HG02970 (cell line): ENCODE results near the gene MEN1.

Experiments used
- ATAC-seq: cut with Tn5 transposase; IDR thresholded peaks from one replicate; pipeline ENCODE4 v1.9.1; 2021; ENCODE audit warnings: mild to moderate bottlenecking, moderate library complexity, moderate number of reproducible peaks; ENCODE audit not compliant: unreplicated experiment, low FRiP score

MEN1 gene

DNA sequence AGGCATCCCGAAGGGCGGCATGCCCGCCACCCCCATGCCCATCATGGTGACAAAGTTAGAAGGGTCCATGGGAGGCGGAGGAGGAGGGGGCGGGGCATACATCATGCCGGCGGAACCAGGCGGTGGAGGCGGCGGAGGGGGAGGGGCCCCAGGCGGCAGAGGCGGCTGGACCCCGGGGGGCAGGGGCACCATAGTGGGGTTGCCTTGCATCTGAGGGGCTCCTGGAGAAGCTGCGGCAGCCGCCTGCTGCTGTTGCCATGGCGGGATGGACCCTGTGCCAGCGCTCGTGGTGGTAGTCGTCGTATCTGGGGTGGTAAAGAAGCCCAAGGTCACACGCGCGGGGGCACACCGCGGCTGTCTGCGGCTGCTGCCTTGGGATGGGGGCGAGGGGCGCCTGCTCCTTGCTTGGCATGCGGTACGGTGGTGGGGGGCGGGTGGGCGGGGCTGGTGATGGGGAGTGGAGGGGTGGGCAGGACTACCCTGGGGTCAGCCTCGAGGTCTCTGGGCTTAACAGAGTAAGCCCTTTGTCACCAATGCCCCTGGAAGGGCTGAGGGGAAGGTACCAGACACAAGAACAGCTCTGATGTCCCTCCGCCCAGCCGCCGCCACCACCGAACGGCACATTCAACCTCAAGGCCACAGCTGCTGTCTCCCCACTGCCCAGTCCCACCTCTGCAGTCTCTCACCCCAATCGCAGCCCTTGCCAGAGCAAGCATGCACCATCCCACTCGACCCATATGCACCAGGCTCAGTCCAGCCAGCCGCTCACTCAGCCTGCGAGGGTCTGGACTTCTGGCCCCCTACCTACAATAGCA, 44.3 kb downstream of the MEN1 start:
- ATAC-seq = no peak

GRCh38 chr11:64765291-64765850, 45.0 kb downstream of the MEN1 start:
- no peak for ATAC-seq

DNA sequence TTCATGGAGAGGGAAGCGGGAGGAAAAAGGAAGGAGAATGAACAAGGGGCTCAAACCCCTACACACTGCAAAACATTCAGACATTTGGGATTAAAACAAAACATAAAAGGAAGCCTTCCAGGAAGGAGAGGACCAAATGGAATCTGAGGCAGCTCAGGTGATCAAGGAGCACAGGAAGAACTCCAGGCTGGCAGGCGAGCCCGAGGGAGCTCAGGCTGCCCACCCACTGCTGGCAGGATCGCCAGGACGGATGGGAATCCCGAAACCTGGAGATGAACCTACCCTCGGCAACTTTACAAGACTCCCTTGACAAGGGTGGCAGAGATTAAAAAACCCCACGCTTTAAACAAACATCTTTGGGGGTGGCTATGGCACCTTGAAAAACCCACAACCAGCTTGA, 45.6 kb downstream of the MEN1 start:
- ATAC-seq = no peak

DNA sequence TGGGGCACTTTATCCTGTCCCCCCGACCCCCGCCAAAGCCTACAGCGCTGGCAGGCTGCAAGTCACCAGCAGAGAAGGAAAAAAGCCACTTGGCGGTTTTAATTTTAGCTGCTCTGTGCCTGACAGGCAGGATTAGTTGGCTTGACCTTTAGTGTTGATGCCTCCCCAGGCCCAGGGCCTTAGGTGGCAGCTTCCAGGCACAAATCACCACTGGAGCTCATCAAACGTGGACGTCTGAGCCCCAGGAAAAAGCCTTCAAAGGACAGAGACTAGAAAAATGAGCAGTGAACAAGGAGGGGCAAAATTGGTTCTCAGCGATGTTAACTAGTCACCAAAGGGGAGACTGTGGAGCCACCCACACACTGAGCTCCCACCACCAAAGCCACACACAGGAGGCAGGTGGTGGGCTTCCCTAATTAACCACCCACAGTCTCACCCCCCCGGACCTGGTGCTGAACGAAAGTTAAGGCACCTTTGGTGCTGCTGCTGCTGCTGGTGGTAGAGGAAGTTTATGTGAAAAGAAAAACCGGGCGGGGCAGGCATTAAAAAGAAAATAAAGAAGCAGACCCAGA, 46.2 kb downstream of the MEN1 start:
- no peak for ATAC-seq

GRCh38 chr11:64763526-64764039, 46.8 kb downstream of the MEN1 start:
- ATAC-seq = no peak

- ATAC-seq = no peak
Observed at GRCh38 chr11:64762674-64763525, 47.5 kb downstream of the MEN1 start.

- ATAC-seq = no peak
Observed at GRCh38 chr11:64762277-64762673, 48.1 kb downstream of the MEN1 start.

DNA sequence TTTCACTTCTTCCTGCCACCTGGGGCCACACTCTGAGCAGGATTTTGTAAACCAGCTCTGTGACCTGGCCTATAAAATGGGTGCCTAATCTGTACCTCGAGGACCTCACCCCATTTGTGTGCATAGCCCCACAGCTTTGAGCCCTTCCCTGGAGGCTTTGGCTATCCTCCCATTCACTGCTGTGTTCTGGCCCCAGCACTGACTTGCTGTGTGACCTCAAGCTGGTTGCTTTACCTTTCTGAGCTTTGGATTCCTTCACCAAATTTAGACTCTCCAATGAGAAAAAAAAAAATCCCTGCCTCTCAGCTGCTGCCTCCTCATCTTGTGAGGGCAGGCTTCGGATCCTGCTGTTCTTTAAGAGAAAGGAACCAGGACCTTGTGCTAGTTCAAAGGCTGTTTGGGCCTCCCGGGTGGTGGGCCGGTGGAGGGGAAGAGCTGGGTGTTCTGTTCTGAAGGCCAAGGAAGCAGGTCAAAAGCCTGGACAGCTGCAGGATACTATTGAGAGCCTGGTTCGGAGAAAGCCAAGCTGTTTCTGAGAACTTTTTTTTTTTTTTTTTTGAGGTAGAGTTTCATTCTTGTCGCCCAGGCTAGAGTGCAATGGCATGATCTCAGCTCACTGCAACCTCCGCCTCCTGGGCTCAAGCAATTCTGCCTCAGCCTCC, 49.5 kb downstream of the MEN1 start:
- ATAC-seq = no peak

DNA sequence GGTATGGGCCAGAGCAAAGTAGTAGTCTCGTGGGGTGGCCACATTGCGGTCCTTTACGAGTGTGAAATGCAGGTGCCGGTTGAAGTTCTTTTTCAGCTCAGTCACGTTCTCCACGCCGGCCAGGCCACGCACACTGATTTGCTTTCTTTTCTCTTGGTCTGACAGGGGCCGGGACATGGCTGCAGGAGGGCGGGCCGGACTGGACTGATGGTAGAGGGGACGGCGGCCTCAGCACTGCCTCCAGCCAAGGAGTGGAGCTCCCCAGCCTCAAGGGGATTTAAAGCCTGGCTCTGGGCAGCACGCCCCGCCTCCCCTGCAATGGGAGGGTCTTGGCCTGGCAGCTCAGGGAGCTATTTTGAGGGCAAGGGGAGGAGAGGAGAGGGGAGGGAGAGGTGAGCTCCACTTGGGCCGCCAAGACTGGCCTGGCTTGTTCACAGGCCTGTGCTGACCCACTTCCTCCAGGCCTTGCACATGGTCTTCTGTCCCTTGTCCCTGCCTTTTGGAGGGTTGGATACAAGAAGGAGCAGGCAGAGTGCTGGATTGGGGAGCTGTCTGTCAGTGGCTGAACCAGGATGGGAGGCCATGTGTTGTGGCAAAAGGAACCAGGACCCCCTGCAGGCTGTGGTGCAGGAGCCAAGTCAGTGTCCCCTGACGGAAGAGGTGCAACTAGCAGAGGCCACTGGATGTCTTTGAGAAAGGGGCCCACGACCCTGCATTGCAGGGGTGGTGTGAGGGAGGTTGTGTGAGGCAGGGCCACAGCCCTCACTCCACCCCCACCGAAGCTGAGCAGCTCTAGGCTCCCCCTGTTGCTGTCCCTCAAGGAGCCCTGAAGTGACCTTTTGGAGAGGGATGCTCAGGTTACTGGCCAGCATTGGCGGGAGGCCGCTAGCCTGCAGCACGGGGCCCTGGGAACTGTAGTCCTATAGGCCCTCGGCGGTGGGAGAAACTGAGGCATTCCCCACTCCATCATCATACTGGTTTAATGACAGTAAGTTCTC, 50.3 kb downstream of the MEN1 start, which contains the start of gene PYGM:
PYGM (minus strand) TSS at position 253 of the 998 bp plus-strand sequence; CDS start at position 177, 76 bp downstream.
- no peak for ATAC-seq

DNA sequence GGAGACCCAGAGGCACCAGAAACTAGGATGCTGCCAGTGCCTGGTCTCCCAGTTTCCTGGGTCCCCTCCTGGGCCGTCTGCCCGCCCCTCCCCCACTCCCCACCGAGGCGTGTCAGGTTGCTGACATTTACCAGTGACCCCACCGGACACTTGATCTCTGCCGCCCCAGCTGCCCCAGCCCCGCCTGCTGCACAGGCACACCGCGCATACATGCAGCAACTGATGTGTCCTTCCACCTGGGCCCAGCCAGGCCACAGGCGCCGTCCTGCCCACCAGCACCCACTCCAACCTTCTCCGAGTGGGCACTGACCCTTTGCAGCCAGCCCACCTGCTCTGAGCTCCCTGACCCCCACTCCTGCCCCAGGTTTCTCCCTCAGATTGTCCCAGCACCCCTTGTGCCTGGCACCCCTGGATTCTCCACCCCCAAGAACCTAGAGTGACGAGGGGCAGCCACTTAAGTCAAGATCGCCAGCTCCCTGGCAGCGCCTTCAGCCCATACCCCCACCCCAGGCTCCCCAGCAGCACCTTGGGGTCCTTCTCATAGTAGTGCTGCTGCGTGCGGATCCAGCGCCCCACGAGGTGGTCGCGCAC, 51.1 kb downstream of the MEN1 start:
- ATAC-seq = no peak

- ATAC-seq = no peak
Observed at GRCh38 chr11:64758330-64759079, 51.8 kb downstream of the MEN1 start.

- ATAC-seq = no peak
Observed at GRCh38 chr11:64757549-64758329, 52.6 kb downstream of the MEN1 start.

DNA sequence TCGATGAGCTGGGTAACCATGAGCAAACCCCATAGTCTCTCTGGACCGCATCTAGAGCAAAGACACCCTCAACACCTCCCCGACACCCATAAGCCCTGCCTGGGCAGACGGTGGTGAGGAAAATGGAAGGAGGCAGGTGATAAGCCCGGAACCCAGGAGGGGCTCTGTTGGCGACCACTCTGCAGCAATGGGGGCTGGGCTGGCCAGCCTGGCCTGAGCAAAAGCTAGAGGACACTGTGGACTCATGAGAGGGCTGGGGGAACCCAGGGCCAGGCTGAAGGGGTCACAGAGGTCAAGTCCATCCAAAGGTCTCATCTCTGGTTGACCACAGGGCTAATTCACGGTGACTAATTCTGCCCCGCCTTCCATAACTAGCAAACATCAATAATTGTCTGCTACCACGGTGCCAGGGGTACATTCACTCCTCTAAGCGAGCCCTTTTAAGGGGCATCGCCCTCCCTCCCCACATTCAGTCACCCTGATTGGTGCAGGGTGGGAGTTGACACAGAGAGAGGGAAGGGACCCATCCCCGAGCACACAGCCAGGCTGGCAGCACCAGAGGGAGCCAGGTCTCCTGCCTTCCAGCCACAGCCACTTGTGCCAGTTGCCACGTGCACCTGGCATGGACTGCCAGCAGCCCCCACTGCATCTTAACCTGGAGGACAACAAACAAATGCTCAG, 54.5 kb downstream of the MEN1 start:
- no peak for ATAC-seq

DNA sequence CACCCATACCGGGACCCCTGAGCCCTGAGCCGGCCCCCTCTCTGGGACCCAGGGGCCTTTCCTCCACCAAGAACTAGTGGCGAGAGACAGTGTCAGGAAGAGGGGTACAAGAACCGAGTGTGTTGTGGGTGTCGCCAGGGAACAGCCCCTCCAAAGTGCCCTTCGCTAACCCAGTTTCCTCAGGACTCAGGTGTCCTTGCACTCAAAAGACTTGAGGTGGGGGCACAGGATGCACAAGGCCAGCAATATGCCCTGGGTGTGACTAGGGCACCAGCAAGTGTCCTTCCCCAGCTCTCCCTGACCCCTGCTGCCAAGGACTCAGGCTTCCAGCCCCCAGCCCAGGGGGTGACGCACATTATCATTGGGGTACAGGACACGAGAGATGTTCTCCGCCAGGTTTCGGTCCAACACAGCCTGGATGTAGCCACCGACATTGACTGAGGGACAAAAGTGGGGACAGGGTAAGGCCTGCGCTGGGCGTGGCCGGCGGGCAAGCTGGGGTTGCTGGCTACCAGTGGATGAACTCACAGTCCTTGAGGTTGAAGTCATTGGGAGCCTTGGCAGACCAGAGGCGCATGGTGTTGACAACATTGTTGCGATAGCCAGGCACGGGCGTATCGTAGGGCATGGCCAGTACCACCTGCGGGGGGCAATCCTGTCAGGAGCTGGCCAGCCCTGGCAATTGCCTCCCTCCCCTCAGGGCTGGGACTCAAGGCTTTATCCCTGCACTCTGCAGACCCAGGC, 55.3 kb downstream of the MEN1 start:
- no peak for ATAC-seq

GRCh38 chr11:64754124-64754918, 56.0 kb downstream of the MEN1 start:
- no peak for ATAC-seq
